Activated CD4-positive, alpha-beta T cell treated with anti-CD3 and anti-CD28 coated beads, Interleukin-2, amount 10 ng/mL, durations not matched to agents 24 days and 14 days (primary cell): ENCODE measurements around the gene FTHL17. TPM values are rescaled to one million over a fixed set of nuclear protein-coding genes. Genes with fewer than 3 reads are reported as not detected.
A peak's percentile ranks its signal among the peaks of the same experiment; 100 is the strongest.

Experiments used
- DNase-seq: peaks from one replicate; pipeline ENCODE4 v3.0.0; 2022
- H3K27ac Mint-ChIP-seq: one replicate; pipeline ENCODE4 v1.8.0; 2022; ENCODE audit warnings: mild to moderate bottlenecking, mixed read lengths
- H3K27me3 Mint-ChIP-seq: one replicate; pipeline ENCODE4 v1.8.0; 2022; ENCODE audit warnings: mixed read lengths
- H3K36me3 Mint-ChIP-seq: one replicate; pipeline ENCODE4 v1.8.0; 2022; ENCODE audit warnings: low read depth, mild to moderate bottlenecking, mixed read lengths
- H3K4me1 Mint-ChIP-seq: one replicate; pipeline ENCODE4 v1.8.0; 2021; ENCODE audit warnings: mixed read lengths
- H3K4me3 Mint-ChIP-seq: one replicate; pipeline ENCODE4 v1.8.0; 2022; ENCODE audit warnings: mild to moderate bottlenecking, moderate library complexity, mixed read lengths
- H3K9me3 Mint-ChIP-seq: one replicate; pipeline ENCODE4 v1.8.0; 2021; ENCODE audit warnings: mixed read lengths
- intact Hi-C: fragments of 100-400 bp; cut with micrococcal nuclease; formaldehyde crosslinking; loops from one replicate; pipeline ENCODE4 v1.15.1; 2023
- total RNA-seq: library from RNA; stranded (reverse); gene quantifications from 2 replicates; pipeline ENCODE4 v1.2.3, GENCODE V29; 2022

FTHL17 gene
- total RNA-seq, result not detected in 2 replicates

DNA sequence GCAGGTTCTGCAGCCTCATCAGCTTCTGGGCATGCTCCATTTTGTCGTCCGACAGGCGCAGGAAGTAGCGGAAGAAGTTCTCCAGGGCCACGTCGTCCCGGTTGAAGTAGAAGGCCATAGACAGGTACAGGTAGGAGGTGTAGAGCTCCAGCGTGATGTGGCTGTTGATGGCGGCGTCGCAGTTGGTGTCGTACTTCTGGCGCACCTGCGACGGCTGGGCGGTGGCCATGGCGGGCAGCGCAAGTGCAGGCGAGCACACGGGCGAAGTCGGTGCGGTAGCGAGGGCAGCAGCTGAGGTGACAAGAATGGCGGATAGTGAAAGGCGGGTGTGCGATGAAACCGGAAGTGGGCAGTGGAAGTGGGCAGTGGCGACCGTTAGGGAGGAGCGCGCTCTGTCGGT lies at the start of gene FTHL17:
Gene FTHL17 (minus strand): TSS at position 317 of the 400 bp plus-strand sequence. CDS start 88 bp downstream, at position 229.
- no peak for DNase-seq
- Mint-ChIP-seq H3K27me3 (no peaks in the 10 kb centered on the region), H3K9me3 (peaks cover 6% of the 10 kb centered on the region), H3K4me1 (peaks cover 9% of the 10 kb centered on the region), H3K36me3 (no peaks in the 10 kb centered on the region), H3K27ac (no peak within 1 kb of the TSS), H3K4me3 (no peak within 1 kb of the TSS)
- intact Hi-C loops, result no loop called here

DNA sequence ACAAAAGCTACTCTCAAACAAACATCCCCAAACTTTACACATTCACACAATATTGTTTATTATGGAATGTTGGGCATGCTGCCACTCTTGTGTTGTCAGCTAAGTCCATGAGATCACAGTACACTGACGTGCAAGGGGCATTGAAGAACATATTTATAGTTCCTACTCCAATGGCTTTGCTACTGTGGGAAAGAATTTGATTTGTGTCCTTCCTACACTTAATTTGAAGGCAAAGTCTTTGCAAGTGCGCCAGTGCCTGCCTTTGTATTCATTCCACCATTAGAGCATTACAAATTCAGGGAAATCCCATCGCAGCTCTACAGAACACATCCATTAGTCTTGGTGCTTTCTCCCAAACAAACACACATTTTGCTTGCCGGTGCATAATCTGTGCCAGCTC lies 45.4 kb upstream of the FTHL17 start:
- intact Hi-C loops, result no loop called here
- Mint-ChIP-seq H3K4me3 (no peak overlapping the region), H3K4me1 (peaks cover 10% of the 10 kb centered on the region), H3K9me3 (no peaks in the 10 kb centered on the region), H3K27ac (no peak overlapping the region), H3K36me3 (no peaks in the 10 kb centered on the region), H3K27me3 (no peaks in the 10 kb centered on the region)
- no peak for DNase-seq

DNA sequence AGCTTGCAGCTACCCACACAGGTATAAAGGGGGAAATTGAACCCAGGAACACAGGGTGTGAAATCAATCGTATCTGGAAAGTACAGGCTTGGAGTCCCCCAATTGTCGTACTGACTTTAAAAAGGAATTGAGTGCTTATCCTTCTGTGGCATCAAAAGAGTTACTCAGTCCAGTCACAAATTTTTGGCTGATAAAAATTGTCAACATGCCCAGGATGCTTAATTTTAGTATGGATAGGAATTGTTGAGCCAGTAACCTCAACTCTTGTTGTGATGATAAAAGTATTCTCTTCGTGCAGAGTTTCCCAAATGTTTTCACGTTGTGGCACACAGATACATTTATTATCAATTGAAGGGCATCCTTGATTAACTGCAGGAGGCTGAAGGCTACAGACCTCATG lies 43.6 kb upstream of the FTHL17 start:
- no peaks in the 10 kb centered on the region for H3K36me3 Mint-ChIP-seq

DNA sequence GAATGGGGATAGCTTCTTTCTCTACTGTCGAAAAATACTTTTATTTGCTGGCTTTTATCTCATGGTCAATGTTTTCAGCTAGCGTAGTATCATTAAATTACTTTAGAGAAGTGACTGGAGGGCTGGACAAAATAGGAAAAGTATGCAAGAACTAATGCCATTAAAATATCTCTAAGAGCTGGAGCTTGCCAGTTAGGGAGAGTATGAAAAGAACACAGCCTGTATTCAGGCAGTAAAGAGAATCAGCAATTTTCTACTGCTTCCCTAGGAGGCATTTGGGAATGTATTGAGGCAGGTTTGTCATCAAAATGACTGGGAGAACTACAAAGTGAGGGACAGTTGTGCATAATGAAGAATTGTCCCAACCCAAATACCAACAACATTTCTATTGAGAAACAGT lies 43.0 kb upstream of the FTHL17 start:
- Mint-ChIP-seq H3K9me3 (no peaks in the 10 kb centered on the region), H3K27ac (no peak overlapping the region), H3K4me3 (no peak overlapping the region), H3K36me3 (no peaks in the 10 kb centered on the region), H3K27me3 (no peaks in the 10 kb centered on the region), H3K4me1 (peaks cover 13% of the 10 kb centered on the region)
- DNase-seq, result no peak
- intact Hi-C loops, result no loop called here

More for the DNA sequence above, 43.6 kb upstream of the FTHL17 start:
- DNase-seq, result no peak
- intact Hi-C loops, result no loop called here
- no peak overlapping the region for H3K27ac Mint-ChIP-seq
- no peak overlapping the region for H3K4me3 Mint-ChIP-seq
- H3K4me1 Mint-ChIP-seq, result peaks cover 13% of the 10 kb centered on the region
- H3K27me3 Mint-ChIP-seq, result no peaks in the 10 kb centered on the region
- H3K9me3 Mint-ChIP-seq, result no peaks in the 10 kb centered on the region

DNA sequence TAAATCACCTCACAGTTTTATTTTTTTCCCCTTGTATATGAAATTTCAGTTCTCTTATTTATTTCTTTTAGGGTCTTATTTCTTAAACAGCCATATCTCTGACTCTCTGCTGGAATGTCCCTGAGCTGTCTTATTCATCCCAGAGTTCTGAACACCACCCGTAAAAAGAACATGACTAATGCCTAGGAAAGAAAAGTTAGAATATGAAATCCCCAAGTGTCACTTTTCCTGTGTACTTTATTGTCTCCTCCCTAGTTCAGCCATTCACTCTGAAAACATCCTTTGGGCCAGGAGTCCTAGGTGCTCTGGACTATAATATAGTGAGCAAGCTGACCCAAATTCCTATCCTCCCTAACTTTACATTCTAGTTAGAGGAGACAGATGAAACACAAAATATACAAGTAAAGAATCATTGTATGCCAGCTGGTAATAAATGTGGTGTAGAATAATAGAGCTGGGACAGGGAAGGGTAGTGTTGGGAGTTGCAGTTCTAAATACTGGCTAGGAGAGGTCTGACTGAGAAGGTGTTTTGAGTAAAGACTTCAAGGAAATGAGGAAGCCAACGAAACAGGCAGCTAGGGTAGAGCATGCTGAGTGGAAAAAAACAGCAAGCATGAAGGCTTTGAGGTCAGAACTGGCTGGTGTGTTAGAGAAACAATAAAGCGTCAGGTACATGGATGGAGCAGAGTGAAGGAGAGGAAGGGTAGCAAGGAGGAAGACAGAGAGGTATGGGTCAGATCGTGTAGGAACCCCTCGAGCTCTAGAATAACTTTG lies 40.6 kb upstream of the FTHL17 start:
- Mint-ChIP-seq H3K9me3 (no peaks in the 10 kb centered on the region), H3K4me3 (peak overlapping the region; percentile 0), H3K27ac (peak overlapping the region; percentile 59), H3K27me3 (no peaks in the 10 kb centered on the region), H3K4me1 (peaks cover 13% of the 10 kb centered on the region), H3K36me3 (no peaks in the 10 kb centered on the region)
- DNase-seq, result no peak
- intact Hi-C loops, result no loop called here

DNA sequence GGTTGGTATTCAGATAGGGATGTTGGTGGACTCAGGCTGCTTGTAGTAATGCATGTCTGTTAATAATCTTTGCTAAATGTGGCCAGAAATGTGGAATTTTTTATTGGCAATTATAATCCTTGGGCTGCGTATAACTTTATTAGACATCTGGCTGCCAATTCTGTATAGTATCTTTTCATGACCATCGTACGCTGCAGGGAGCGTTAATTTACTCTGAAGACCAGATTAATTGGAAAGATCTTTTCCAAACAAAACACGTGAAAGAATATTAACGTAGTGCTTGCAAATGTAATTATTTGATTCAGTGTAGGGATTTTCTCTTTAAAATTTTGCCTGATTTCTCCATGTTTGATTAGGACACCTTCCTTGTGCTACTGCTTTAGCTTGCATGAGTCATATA lies 38.8 kb upstream of the FTHL17 start:
- DNase-seq, result no peak
- H3K27ac Mint-ChIP-seq, result no peak overlapping the region
- H3K27me3 Mint-ChIP-seq, result no peaks in the 10 kb centered on the region
- intact Hi-C loops, result no loop called here
- H3K36me3 Mint-ChIP-seq, result no peaks in the 10 kb centered on the region
- peaks cover 6% of the 10 kb centered on the region for H3K9me3 Mint-ChIP-seq
- no peak overlapping the region for H3K4me3 Mint-ChIP-seq
- peaks cover 13% of the 10 kb centered on the region for H3K4me1 Mint-ChIP-seq

DNA sequence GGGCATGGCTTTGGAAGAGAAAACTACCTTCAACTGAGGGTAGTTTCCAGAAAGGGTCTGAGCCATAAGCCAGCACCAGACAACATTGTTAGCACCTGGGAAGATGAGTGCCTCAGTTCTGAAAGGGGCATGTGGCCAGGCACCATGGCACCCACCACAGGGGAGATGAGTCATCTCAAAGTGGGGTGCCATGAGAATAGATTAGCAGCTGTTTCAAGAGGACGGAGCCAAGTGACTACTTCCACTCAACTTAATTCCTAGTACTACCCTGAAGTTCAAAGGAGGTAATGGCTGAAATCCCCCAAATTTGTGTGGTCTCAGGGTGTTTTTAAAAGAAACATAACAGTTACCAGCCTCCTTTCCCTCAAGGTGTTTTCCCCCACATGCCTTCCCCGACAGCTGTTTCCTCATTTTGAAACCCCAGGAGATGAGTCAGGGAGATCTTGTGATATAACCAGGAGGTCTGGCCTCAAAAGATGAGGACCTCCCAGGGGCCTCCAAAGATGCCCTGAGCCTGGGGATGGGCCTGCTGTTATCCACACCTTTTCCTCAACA lies 27.8 kb upstream of the FTHL17 start:
- H3K27me3 Mint-ChIP-seq, result no peaks in the 10 kb centered on the region
- peaks cover 7% of the 10 kb centered on the region for H3K9me3 Mint-ChIP-seq
- H3K4me3 Mint-ChIP-seq, result no peak overlapping the region
- intact Hi-C loops, result loop anchor here (1.0 to 10.0 kb wide), 5 partner anchors 37 to 445 kb away; partner anchors contain the start of genes GK and TAB3
- no peaks in the 10 kb centered on the region for H3K36me3 Mint-ChIP-seq
- peak; percentile 79 for DNase-seq
- peak overlapping the region; percentile 79 for H3K27ac Mint-ChIP-seq
- peaks cover 12% of the 10 kb centered on the region for H3K4me1 Mint-ChIP-seq

DNA sequence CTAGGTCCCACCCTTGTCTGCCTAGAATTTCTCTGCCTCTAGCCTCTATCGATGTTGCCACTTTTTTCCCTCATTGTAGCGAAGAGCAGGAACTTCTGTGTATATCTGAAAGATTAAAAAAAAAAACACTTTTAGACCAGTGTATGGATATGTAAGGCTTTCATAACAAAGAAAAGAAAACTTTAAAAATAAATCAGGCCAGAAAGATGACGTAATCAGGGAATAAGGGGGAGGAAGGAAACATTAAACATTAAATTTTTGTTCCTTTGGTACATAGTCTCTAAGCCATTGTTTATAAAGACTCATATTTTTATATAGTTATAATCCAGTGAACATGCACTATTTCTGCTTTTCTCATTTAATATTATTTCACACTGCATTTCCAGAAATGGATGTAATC lies 26.2 kb upstream of the FTHL17 start:
- Mint-ChIP-seq H3K36me3 (no peaks in the 10 kb centered on the region), H3K4me1 (peaks cover 13% of the 10 kb centered on the region), H3K27ac (no peak overlapping the region), H3K27me3 (no peaks in the 10 kb centered on the region), H3K4me3 (no peak overlapping the region), H3K9me3 (peaks cover 7% of the 10 kb centered on the region)
- intact Hi-C loops, result loop anchor here (10.0 kb wide), 3 partner anchors 213 to 443 kb away; partner anchors contain the start of genes GK and TAB3
- no peak for DNase-seq

DNA sequence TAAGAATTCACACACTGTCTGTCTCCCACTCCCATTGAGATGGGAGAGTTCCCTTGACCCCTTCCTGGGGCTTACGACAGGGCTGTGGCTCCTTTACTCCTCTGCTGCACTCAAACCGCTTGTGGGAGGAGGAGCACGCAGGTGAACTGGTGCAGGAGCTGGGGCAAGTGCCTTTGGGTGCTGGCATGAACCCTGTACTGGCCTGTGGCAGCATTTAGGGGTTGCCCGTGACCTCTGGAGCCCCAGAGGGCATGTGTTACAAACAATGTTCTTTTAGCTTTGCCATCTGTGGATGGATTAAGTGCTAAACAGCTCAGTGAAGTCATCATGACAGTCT lies 21.8 kb upstream of the FTHL17 start:
- H3K4me1 Mint-ChIP-seq, result peaks cover 6% of the 10 kb centered on the region
- intact Hi-C loops, result loop anchor here (10.0 kb wide), 3 partner anchors 209 to 439 kb away; partner anchors contain the start of genes GK and TAB3
- H3K9me3 Mint-ChIP-seq, result peaks cover 7% of the 10 kb centered on the region
- DNase-seq, result no peak
- no peak overlapping the region for H3K4me3 Mint-ChIP-seq
- H3K27ac Mint-ChIP-seq, result no peak overlapping the region
- no peaks in the 10 kb centered on the region for H3K27me3 Mint-ChIP-seq
- H3K36me3 Mint-ChIP-seq, result no peaks in the 10 kb centered on the region

DNA sequence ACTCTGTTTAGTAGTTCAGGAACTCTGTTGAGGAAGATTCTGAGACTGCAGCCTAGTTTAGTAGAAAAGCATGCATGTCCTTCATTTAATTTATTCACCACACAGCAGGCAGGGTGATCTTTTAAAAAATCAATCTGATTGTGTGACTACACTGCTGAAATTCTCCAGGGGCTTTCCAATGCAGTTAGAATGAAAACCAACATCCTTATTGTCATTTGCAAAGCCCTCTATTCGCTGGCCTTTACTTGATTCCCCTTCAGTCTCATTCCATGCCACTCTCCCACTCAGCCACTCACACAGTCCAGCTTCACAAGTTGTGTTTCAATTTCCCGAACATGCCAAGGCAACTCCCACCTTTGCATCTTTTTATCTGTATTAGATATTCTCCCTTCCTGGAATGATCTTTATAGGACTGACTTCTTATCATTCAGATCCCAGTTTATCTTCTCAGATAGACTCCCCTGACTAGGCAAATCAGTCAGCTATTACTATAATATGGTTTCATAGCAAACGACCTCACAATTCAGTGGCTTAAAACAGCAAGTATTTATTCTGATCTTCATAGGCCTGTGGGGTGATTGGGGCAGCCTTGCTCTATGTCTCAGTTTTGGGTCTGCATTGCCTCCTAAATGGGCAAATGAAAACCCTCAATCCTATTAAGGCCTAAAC lies 21.3 kb upstream of the FTHL17 start:
- intact Hi-C loops, result loop anchor here (10.0 kb wide), 3 partner anchors 208 to 438 kb away; partner anchors contain the start of genes GK and TAB3
- Mint-ChIP-seq H3K9me3 (peaks cover 7% of the 10 kb centered on the region), H3K4me1 (peaks cover 8% of the 10 kb centered on the region), H3K4me3 (peak overlapping the region; percentile 18), H3K27ac (peak overlapping the region; percentile 85), H3K27me3 (no peaks in the 10 kb centered on the region), H3K36me3 (no peaks in the 10 kb centered on the region)
- DNase-seq, result no peak

DNA sequence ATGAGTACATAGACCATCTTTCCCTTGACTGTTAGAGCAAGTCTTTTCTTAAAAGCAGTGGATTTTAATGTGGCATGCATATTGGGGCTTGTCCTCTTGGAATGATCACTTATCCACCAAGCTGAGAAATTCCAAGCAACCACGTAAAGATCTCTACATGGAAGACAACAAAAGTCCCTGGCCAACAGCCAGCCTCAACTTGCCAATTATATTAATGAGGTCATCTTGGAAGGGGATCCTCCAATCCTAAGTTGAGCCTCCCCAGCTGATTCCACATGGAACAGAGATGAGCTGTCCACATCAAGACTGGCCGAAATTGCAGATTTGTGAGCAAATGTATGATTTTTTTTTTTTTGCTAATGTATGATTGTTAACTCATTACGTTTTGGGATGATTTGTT lies 20.6 kb upstream of the FTHL17 start:
- H3K4me1 Mint-ChIP-seq, result peaks cover 9% of the 10 kb centered on the region
- no peak overlapping the region for H3K27ac Mint-ChIP-seq
- peaks cover 7% of the 10 kb centered on the region for H3K9me3 Mint-ChIP-seq
- H3K36me3 Mint-ChIP-seq, result no peaks in the 10 kb centered on the region
- no peaks in the 10 kb centered on the region for H3K27me3 Mint-ChIP-seq
- H3K4me3 Mint-ChIP-seq, result peak overlapping the region; percentile 18
- no peak for DNase-seq
- intact Hi-C loops, result loop anchor here (10.0 kb wide), 3 partner anchors 208 to 438 kb away; partner anchors contain the start of genes GK and TAB3

DNA sequence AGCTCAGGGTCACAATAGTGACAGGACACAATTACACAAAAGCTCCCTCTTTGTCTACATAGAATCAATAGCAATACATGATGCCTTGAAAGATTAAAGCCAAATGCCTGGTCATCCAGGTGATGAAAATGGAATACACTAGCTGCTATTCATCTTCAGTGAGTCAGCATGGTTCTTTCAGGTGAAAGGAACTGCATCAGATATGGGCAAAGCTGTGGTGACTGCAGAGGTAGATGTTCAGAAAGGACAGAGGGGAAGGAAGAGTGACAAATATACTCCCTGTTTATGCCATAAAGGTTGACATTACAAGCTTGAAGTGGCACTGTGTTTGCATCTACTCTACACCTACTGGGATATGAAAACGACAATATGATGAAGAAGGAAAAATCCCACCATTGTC lies 20.0 kb upstream of the FTHL17 start:
- intact Hi-C loops, result loop anchor here (10.0 kb wide), 3 partner anchors 207 to 437 kb away; partner anchors contain the start of genes GK and TAB3
- no peak for DNase-seq
- Mint-ChIP-seq H3K36me3 (no peaks in the 10 kb centered on the region), H3K4me1 (peaks cover 9% of the 10 kb centered on the region), H3K4me3 (peak overlapping the region; percentile 18), H3K27me3 (no peaks in the 10 kb centered on the region), H3K27ac (no peak overlapping the region), H3K9me3 (peaks cover 7% of the 10 kb centered on the region)

DNA sequence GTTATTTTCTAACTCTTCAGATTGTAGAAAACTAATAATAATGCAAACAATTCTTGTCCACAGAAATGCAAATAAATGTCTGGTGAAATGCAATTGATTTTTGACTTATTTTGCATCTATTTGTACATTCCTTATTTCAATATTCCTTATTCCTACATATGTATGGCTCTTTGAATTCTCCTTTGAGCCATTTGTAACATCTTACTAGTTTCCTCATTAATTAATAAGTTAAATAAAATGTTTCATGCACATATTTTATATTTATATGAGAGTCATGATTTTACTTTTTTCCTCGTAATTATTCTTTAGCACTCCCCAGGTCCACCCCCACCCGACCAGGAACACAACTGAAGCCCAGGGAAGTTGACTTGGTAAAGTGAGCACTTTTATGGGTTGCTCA lies 2.7 kb upstream of the FTHL17 start:
- H3K27ac Mint-ChIP-seq, result no peak overlapping the region
- intact Hi-C loops, result no loop called here
- H3K9me3 Mint-ChIP-seq, result peaks cover 8% of the 10 kb centered on the region
- peaks cover 4% of the 10 kb centered on the region for H3K4me1 Mint-ChIP-seq
- no peaks in the 10 kb centered on the region for H3K36me3 Mint-ChIP-seq
- no peaks in the 10 kb centered on the region for H3K27me3 Mint-ChIP-seq
- DNase-seq, result no peak
- no peak overlapping the region for H3K4me3 Mint-ChIP-seq

DNA sequence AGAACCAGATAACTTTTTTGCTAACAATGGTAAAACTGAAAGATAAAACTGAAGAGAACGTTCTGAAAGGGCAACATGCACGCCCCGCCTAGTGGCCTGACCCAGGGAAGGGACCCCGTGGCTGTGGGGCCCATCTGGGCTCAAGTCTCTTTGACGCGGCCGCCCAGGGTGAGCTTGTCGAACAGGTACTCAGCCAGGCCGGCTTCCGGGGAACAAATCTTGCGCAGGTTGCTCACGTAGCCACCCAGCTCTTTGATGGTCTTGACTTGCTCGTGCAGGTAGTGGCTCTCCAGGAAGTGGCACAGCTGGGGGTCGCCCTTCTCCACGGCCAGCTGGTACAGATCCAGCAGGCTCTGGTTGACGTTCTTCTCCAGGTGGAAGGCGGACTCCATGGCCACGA lies 579 bp downstream of the FTHL17 start:
- H3K27ac Mint-ChIP-seq, result no peak overlapping the region
- no peaks in the 10 kb centered on the region for H3K36me3 Mint-ChIP-seq
- DNase-seq, result no peak
- peaks cover 9% of the 10 kb centered on the region for H3K4me1 Mint-ChIP-seq
- H3K4me3 Mint-ChIP-seq, result no peak overlapping the region
- H3K9me3 Mint-ChIP-seq, result peaks cover 4% of the 10 kb centered on the region
- intact Hi-C loops, result no loop called here
- H3K27me3 Mint-ChIP-seq, result no peaks in the 10 kb centered on the region
